ENCODE results near the gene KCNE3.

The KCNE3 gene

GRCh38 chr11:74442636-74443035, 24.7 kb downstream of the KCNE3 start:
- Histone ChIP-seq H3K27me3 (replicated peaks) (no peaks in the 10 kb centered on the region), H3K36me3 (replicated peaks) (no peaks in the 10 kb centered on the region), H3K4me3 (ENCODE audit: low read depth, low read length) (no peak overlapping the region), H3K27ac (no peak overlapping the region)
- no peak for TF ChIP-seq CTCF (IDR thresholded peaks at IDR 0.05; ENCODE audit: low read depth, low read length, missing control alignments)
- DNase-seq, result peak; percentile 38
- in situ Hi-C loops (cut with HindIII; ENCODE audit: low pct_ligation_motif_present, low sequenced_read_pairs), result loop anchor here (25.0 kb wide), 1 partner anchor 180 kb away; no protein-coding TSS in a partner anchor

GRCh38 chr11:74438681-74439080, 28.7 kb downstream of the KCNE3 start:
- Histone ChIP-seq H3K27me3 (replicated peaks) (no peaks in the 10 kb centered on the region), H3K36me3 (replicated peaks) (no peaks in the 10 kb centered on the region), H3K27ac (no peak overlapping the region), H3K4me3 (ENCODE audit: low read depth, low read length) (no peak overlapping the region)
- in situ Hi-C loops (cut with HindIII; ENCODE audit: low pct_ligation_motif_present, low sequenced_read_pairs), result loop anchor here (25.0 kb wide), 1 partner anchor 176 kb away; no protein-coding TSS in a partner anchor
- DNase-seq, result no peak
- no peak for TF ChIP-seq CTCF (IDR thresholded peaks at IDR 0.05; ENCODE audit: low read depth, low read length, missing control alignments)

GRCh38 chr11:74437441-74438042, 29.8 kb downstream of the KCNE3 start:
- no peaks in the 10 kb centered on the region for H3K27me3 ChIP-seq (replicated peaks)
- H3K36me3 ChIP-seq (replicated peaks), result no peaks in the 10 kb centered on the region
- no peak for TF ChIP-seq CTCF (IDR thresholded peaks at IDR 0.05; ENCODE audit: low read depth, low read length, missing control alignments)
- H3K27ac ChIP-seq, result peak overlapping the region; percentile 48
- H3K4me3 ChIP-seq (ENCODE audit: low read depth, low read length), result no peak overlapping the region
- in situ Hi-C loops (cut with HindIII; ENCODE audit: low pct_ligation_motif_present, low sequenced_read_pairs), result loop anchor here (25.0 kb wide), 1 partner anchor 175 kb away; no protein-coding TSS in a partner anchor
- DNase-seq, result peak; percentile 29

GRCh38 chr11:74434528-74434927, 32.8 kb downstream of the KCNE3 start:
- DNase-seq, result no peak
- H3K4me3 ChIP-seq (ENCODE audit: low read depth, low read length), result no peak overlapping the region
- in situ Hi-C loops (cut with HindIII; ENCODE audit: low pct_ligation_motif_present, low sequenced_read_pairs), result loop anchor here (25.0 kb wide), 1 partner anchor 172 kb away; no protein-coding TSS in a partner anchor

GRCh38 chr11:74429205-74429604, 38.1 kb downstream of the KCNE3 start:
- no peak for DNase-seq
- no peaks in the 10 kb centered on the region for H3K36me3 ChIP-seq (replicated peaks)
- TF ChIP-seq CTCF (IDR thresholded peaks at IDR 0.05; ENCODE audit: low read depth, low read length, missing control alignments), result no peak
- no peak overlapping the region for H3K4me3 ChIP-seq (ENCODE audit: low read depth, low read length)
- no peak overlapping the region for H3K27ac ChIP-seq
- no peaks in the 10 kb centered on the region for H3K27me3 ChIP-seq (replicated peaks)
- in situ Hi-C loops (cut with HindIII; ENCODE audit: low pct_ligation_motif_present, low sequenced_read_pairs), result loop anchor here (25.0 kb wide), 1 partner anchor 167 kb away; no protein-coding TSS in a partner anchor

More at GRCh38 chr11:74434528-74434927, 32.8 kb downstream of the KCNE3 start:
- Histone ChIP-seq H3K27ac (no peak overlapping the region), H3K36me3 (replicated peaks) (no peaks in the 10 kb centered on the region), H3K27me3 (replicated peaks) (no peaks in the 10 kb centered on the region)
- TF ChIP-seq CTCF (IDR thresholded peaks at IDR 0.05; ENCODE audit: low read depth, low read length, missing control alignments), result no peak
